Measurements from ENCODE around the gene MICAL2.
"Not testable (repeated sequence)": the region's sequence is repeated elsewhere in the genome, so short reads cannot be mapped to it uniquely, and the experiment has no call there.

MICAL2 gene

DNA sequence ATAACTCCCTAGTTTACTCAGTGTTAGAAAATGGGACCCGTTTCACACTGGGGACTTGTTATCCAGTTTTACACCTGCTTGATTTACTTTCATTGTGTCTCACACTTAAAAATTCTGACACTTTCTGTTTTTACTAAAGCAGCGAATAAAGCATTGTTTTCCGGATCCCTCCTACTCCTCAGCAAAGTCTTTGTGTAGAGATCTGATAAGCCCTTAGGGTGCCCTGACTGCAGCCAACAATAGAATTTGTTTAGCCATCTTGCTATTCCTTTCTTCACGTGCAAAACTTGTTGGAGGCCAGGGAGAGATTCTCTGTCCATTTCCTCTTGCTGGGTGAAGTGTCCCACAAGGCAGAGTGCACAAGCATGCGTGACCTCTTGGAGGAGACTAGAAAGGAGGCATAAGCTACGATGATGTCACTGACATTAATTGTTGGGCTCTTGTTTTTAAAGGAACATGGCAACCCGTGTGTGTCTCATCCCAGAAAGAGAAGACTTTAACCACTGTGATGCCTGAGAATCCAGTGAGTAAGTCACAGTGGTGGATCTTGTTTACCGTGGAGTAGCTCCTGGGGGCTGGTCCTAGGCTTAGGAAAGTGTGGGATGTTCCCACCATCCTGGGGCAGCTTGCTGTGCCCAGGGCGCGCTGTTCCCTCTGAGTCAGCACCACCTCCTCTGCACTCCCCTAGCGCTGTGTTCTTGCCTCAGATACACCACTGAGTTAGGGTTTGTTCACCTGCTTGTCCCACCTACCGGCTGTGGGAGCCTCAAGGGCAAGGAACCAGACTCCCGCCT, 27.7 kb downstream of the MICAL2 start:
- no peak for DNase-seq

DNA sequence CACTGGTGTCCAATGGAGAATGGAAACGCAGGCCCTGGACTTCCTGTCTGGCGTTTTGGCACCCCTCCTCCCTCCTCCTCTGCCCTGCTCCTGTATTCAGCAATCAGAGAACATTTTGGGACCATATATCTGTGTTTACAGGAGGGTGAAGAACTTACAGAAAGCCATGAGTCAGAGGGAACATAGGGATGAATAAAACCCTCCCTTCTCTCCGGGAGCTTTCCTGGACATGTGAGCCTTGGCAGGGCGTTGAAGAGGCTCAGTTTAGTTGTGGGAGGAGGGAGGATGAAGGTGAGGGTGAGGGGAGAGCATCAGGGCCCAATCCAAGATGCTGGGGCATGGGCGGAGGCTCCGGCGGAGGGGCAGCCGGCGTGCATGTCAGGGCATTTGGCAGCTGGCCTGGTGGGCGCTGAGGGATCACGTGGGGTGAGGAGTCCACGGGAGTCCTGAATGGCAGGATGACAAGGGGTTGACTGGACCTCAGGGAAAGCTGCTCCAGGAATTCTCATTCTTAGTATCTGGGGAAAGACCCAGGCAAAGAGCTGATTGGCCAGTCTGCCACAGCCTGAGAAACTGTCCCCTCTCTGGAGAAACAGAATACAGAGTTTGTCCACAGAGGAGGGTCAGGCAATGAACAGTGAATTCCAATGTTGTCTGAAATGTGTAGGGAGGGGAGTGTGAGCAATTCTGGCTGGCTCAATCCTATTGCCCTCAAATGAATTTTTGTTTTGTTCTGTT, 28.9 kb downstream of the MICAL2 start:
- no peak for DNase-seq

DNA sequence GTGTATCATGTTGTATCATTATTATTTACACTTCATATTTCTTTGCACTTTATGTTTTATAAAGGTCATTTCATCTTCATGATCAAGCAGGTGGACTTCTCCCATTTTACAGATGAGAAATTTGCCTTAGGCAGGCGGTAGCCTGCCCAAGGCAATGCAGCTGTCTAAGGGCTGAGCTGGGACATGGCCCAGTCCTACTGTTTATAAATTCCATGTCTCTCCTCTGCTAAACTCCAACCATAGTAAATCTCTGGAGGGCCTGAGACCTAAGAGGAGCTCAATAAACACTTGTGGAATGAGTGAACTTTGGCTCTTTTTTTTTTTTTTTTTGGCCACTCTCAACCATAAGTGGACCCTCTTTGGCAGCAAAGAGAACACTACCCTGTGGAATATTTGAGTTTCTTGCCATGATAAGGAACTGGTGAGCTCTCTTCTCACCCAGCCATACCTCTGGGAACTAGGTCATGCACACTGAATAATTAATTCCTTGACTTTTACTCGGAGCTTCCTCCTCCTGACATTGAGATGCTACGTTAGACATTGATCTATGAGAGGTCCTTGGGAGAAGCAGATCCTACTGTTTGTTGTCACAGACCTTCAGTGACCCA, 29.9 kb downstream of the MICAL2 start:
- DNase-seq, result no peak

DNA sequence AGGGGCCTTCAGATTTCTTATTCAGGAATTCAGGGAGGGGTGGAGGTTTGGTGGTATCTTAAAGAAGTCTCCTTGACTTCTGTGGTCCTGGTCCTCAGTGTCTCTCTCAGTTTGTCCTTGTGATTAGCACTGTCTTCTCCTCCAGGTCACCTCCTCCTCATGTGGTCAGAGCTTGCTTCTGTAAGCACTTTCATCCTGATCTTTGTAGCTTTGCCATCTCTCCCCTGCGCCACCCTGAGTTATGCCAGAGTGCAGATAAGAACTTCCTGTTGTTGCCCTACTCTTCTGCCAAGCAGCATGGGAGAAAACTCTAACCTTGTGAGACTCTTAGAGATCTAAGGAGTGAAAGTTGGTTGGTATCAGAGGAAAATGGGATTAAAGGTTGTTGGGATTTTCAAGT, 30.9 kb downstream of the MICAL2 start:
- no peak for DNase-seq

DNA sequence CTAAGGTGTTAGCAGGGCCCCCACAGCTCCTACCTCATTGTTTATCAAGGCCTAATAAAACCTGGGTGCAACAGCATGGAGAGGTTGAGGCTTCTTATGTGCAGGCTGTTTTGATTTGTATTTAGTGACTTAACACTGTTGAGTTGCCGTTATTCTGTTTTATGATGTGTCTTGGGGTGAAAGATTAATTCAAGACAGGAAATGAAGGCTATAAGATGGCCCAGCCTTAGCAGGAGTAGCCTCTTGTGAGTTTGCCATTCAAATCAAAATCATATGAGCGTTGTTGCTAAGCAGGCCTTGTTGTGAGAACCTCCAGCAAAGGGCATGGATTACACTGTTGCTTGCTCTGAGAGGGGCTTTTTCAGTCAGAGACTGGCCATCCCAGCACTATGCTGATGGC, 31.8 kb downstream of the MICAL2 start:
- no peak for DNase-seq

DNA sequence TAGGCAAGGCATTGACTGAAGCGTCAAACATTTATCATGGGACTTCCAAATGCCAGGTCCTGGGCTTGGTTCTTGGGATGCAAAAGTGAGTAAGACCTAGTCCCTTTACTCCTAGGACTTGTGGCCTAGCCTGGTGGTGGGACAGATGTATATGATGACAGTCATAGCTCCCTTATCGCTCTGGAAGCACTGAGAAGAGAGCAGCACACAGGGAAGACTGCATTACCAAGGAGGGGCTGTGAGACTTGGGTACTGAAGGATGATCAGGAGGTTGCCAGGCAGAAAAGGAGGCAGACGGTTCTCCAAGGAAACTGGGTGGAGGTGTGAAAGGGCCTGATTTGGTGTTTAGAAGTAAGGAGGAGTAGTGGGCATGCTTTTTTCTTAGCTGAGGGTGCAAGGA, 32.5 kb downstream of the MICAL2 start:
- no peak for DNase-seq

DNA sequence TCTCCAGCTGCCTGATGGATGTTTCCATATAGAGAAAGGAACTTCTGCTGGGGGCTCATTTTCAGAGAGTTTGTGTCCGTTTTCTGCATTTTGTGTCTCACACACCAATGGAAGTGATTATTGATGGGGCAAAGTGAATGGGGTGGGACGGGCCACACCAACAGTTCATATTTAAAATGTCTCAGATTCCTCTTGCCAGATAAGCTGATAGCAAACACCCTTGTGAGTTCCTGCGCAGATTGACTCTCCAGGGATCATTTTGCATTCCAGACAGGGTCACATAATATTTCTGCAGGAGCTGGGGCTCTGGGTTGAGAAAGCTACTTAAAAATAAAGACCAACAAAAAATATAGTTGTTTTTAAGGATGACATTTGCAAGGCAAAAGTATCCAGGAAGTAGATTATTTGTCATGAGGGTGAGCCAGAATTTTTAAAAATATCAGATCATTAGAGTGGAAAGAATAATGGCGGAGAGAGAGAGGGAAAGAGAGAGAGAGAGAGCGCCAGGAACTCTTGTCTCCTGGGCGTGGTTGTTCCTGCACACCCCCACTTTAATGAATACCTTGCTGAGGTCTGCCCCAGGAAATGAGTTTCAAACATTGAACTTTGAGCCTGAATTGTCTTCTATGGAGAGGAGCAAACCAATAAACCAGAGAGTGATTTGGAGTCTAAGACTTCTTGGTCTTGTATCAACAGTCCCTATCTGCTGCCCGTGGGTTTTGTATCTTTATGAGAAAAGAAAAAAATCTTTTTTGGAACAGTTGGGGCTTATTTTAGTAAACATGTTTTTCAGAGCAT, 33.3 kb downstream of the MICAL2 start:
- DNase-seq, result no peak

DNA sequence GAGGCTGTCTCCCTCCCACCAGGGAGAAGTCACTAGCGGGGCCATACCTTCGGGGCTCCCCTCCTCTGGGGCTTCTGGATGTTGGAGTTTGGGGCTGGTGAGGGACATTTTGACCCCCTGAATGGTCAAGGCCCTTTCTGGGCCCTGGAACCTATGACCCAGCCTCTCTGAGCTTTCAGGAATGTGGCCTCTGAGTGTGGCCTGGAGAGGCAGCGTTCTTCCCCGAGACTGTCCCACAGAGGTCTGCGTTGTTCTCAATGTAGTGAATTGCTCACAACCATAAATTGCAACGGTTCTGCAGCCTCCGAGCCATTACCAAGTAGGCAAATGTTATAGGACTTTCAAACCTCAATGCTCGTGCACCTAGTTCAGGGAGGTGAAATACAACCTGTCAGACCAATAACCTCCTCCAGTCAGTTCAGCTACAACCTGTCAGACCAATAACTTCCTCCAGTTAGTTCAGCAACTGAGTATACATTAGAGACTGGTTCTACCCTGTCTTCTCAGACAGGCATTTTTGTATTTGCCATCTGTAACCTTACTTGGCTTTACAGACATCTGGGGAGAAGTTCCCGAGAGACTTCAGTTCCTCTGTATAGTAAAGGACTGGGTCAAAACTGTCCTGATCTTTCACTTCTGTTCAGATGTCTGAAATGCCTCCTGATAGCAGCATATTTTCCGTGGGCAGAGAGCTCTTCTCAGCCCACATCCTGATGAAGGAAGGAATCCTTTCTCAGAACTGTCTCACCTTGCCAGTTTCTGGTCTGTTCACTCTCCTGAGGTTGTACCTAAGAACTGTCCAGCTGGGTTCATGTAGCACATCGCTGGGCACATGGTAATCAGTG, 34.2 kb downstream of the MICAL2 start:
- DNase-seq, result no peak

DNA sequence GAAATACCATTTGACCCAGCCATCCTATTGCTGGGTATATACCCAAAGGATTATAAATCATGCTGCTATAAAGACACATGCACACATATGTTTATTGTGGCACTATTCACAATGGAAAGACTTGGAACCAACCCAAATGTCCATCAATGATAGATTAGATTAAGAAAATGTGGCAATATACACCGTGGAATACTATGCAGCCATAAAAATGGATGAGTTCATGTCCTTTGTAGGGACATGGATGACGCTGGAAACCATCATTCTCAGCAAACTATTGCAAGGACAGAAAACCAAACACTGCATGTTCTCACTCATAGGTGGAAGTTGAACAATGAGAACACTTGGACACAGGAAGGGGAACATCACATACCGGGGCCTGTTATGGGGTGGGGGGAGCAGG, 36.3 kb downstream of the MICAL2 start:
- DNase-seq, result not testable (repeated sequence)

DNA sequence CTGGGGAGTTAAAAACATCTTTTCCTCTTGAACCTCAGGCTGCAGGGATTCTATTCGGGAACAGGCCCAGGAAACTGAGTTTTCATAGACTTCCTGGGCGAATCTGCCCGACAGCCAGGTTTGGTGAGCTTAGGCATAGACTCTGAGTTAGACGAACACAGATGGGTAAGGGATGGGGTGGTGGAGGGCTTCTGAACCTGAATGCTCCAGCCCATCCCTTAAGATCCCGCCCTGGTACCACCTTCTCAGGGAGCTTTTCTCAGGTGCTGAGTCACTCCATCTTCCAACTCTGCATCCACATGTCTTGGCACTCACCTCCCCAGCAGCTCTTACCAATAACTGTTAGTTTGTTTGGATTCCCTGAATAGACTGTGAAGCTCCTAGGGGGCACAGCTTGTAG, 37.4 kb downstream of the MICAL2 start:
- DNase-seq, result no peak

DNA sequence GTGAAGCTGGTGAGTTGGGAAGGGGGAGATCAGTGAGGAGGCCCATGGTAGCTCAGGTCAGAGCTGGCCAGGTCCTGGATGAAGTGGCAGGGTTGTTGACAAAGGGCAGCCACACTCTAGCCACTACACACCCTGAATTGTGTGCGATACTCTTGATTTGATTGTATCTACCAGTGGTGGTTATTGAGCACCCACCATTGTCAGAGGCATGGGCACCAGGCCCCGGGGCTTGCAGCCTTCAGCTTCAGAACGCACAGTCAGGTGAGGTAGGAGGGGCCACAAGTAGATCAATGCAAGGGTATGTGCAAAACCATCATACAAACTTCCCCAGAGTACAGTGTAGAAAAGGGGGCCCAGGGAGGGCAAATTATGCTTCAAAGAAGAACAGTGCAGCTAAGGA, 38.1 kb downstream of the MICAL2 start:
- DNase-seq, result no peak

DNA sequence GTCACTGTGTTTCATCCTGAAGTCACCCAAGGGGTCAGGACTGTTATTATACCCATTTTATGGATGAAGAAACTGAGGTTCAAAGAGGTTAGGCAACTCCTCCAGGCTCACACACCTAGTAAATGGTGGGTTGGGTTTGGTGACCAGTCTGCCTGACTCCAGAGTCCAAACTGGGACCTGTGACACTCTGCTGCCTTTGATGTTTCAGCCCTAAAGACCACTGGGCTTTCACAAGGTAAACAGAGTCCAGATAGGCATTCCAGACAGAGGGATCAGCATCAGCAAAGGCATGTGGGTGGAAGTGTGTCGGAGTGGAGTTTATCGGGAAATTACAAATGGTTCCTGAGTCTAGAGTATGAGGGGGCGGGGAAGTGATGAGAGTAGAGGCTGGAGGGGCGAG, 38.5 kb downstream of the MICAL2 start:
- DNase-seq, result no peak

DNA sequence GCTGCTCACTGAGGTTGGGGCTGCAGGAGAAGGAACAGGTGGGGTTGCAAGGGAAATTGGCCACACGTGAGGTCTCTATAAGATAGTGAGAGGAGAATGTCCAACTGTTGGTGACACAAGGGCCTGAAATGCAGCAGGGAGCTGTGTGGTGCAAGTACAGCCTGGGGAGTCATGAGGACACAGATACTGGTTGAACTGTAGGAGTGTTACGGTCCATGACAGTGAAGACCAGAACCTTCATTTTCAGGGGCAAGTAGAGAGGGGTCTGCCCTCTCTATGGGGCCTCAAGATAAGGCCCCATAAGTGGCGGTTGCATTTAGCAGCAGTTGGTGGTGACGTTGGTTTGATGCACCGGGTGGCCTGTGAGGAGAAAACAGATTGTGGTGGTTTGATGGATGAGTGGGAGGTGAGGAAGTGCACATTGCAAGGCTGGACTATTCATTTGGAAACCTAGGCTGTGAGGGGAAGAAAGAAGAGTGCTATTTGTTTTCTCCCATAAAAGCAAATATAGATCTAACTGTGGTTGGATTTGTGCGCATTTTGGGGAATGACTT, 39.4 kb downstream of the MICAL2 start:
- no peak for DNase-seq

DNA sequence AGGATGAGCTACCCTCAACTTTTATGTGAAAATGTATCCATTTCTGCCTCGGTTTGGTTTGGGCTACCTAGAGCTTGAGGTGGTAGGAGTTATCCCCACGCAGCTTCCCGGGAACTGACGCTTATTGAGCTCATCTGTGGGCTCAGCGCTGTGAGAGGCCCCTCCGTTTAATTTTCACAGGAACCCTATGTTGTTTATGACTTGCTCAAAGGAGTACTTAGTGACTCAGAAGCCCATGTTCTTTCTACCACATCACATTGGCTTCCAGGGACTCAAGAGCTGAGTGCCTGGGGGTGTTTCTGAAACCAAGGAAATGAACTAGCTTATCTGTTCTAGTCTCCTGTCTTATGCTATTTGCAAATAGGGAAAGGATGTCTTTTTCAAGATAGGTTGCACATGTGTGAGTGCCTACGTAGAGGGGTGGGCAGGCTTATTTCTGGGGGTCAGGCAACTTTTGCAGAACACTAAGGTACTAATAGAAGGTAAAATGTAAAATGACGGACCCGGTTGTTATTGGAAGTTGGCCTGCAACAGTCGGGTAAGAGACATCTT, 40.5 kb downstream of the MICAL2 start:
- no peak for DNase-seq

DNA sequence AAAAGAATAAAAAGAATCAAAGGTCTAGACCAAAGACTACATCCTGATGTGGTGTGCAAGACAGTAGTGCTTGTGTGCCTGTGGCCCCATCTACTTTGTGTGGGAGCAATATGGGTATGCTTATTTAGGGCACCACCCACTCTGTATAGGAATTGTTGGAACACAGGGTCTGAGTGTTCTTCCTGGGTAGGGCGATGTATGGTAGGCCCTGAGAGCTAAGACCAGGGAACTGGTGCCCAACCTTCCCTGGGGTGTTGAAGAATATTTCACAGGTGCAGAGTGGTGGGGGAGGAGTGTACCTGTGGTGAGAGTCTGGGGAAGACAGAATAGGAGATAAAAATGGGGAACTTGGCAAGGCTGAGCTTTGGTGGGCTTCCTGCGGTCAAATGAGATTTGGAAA, 41.9 kb downstream of the MICAL2 start:
- DNase-seq, result no peak

DNA sequence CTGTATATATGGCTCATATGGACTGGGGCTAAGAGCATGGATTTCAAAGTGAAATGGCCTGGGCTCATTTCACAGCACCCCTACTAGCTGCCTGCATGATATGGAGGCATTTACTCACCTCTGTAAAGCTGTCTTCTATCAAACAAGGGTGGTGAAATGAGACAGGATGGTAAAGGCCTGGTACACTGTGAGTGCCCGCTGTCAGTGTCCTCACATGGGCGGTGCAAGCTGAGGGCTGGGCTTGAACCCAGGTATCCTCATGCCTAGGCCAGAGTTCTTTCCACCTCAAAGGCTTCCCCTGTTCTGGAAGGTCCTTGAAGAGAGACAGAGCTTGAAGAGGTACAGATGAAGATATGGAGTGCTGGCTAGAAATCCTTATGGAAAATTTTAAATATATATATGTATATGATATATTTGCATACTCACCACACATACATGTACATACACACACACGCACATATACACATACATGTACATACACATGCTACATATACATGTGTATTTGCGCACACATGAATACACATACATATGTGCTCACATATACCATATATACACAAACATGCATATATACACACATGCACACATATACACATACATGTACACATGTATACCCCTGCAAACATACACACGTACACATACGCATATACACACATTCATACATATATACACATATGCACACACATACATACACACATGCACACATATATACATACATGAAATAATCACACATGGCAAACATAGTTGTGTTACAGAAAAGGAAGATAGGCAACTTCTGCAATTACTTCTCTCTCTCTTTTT, 44.7 kb downstream of the MICAL2 start:
- DNase-seq, result no peak

DNA sequence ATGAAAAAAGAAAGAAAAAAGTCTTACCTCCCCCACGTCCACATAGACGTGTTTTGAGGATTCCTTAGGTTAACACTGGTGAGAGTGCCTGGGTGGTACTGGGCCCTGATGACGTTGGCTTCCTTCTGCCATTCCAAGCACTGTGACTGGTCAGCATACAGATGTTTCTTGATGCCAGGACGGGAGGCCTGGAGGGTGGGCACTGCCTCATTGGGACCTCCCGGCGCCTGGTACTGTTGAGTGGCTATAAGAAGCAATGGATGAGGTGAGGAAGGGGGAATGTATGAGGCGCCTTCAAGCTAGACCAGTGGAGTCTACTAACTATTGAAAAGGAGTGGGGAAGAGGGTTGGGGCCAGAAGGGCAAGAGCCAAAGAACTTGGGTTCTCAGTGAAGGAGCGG, 45.3 kb downstream of the MICAL2 start:
- no peak for DNase-seq

DNA sequence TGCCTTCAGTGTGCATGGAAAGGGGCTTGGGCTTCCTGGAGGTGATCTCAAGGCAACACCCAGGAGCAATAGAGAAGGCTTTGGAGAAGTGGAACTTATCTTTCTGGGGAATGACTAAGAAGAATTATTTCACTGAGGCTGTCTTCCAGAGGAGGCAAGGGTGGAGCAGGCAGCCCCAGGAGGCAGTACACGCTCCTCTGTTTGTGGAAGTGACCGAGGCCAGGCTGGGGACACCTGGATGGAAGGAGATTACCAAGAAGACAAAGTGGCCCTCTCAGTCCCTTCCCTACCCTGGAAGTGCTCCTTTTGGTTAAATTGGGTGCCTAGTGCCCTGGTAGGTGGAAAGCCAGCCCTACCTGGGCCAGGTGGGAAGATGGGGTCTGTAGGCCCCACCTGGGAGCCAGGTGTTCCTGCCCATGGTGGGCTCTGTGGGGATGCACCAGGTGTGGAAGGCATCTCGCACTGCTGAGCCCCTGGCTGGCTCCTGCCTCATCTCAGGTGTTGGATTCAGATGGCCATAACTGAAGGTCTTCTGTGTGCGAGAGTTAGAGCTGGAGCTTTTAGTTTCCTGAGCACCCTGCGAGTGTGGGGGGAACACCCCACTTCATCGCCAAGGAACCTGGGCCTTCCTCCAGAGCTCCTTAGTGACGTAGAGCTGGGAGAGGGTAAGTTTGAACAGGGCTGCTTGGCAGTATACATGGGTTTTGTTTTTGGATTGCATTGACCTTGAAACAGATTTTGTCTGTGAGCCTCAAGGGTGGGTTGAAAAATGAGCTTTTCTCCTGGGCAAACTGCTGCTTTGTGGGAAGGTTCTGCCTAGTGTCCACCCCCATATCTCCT, 46.1 kb downstream of the MICAL2 start:
- DNase-seq, result no peak

DNA sequence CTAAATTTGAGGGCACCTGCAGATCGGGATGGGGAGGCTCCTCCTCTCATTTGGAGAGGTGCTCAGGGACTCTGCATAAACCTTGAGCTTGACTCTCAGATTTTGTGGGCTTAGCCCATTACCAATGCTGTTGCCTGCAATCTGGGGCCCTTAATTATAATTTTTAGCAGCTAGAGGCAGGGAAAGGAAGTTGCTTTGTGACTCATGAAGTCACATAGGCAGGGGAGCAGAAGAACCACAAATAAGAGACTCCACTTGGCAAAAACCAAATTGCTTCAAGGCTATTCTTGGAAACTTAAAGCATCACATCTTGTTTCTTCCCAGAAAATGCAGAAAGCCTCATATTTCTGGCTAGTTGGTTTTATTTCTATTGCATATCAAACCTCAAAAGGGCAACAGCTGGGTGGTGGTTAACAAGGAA, 46.9 kb downstream of the MICAL2 start:
- no peak for DNase-seq

DNA sequence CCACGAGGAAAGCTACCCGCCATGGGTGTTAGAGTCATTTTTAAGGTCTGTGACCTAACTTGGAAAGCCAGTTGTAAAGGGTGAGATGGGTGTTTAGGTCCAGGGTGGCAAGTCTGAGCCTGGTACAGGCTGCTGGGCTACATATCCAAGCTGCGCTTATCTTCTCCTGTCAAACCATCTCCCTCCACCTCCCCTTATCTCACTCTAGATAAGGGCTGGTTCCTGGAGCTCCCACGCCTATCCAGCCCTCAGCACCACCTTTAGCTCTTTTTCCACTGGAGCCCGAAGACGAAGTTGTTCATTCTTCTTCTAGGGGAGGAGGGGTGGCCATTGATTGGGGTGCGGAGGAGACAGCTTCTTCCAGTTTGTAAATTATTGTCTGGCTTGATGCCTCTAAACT, 48.5 kb downstream of the MICAL2 start:
- DNase-seq, result no peak
